Measurements from ENCODE around the gene STON2. TPM values are rescaled to one million over a fixed set of nuclear protein-coding genes. Genes with fewer than 3 reads are reported as not detected.

STON2 gene
- total and polyA plus RNA-seq, 8 donors = 0.76 to 4.6 (median 1.8) TPM

DNA sequence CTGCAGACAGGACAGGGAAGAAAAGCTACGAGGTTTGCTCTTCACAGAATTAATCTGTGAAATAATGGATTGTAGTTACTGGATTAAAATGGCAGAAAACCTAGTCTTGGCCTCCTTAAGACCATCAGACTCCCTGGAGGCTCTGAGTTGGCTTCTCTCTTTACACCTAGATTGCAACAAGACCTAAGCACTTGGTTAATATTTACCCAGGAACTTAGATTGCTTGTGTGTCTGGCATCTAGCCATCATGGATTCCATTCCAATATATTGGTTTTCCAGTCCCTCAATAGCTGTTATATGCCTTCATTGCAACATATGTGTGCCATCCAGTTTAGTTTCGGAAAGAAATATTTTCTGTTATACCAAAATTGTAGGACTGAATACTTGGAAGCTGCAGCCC lies 177.4 kb downstream of the STON2 start:
- no peak for ATAC-seq
- intact Hi-C loops (cut with DNase I) = no loop called here
- Histone ChIP-seq H3K27me3 (no peaks in the 10 kb centered on the region), H3K36me3 (no peaks in the 10 kb centered on the region), H3K4me3 (no peak overlapping the region), H3K9me3 (no peaks in the 10 kb centered on the region), H3K4me1 (peaks cover 19 to 29% (median 26%) of the 10 kb centered on the region in 3 donors), H3K27ac (peak overlapping the region in 1 of 4 donors; percentile 99)
- 41 to 49% methylated on average over 2 of the region's 2 CpGs for WGBS, 2 donors
- peak in 2 of 6 donors; percentile 32 to 44 for DNase-seq
- FAIRE-seq = no peak
- no peak for TF ChIP-seq CTCF (IDR thresholded peaks at IDR 0.05)

GRCh38 chr14:81222126-81222525 lies 178.0 kb downstream of the STON2 start:
- ATAC-seq (no peak), DNase-seq (no peak), FAIRE-seq (no peak)
- no peaks in the 10 kb centered on the region for H3K36me3 ChIP-seq
- H3K4me1 ChIP-seq = peaks cover 19 to 34% (median 32%) of the 10 kb centered on the region in 3 donors
- H3K9me3 ChIP-seq = no peaks in the 10 kb centered on the region
- intact Hi-C loops (cut with DNase I) = no loop called here
- 55 to 61% methylated on average over 5 of the region's 5 CpGs for WGBS, 2 donors
- H3K27ac ChIP-seq = peak overlapping the region in 3 of 4 donors; percentile 98 to 100 (median 99)
- peak overlapping the region in 1 of 4 donors; percentile 71 for H3K4me3 ChIP-seq
- TF ChIP-seq CTCF (IDR thresholded peaks at IDR 0.05) = no peak
- H3K27me3 ChIP-seq = no peaks in the 10 kb centered on the region

GRCh38 chr14:81221579-81222102 lies 178.5 kb downstream of the STON2 start:
- 14% methylated on average over 16 of the region's 16 CpGs for WGBS, 2 donors
- no peaks in the 10 kb centered on the region for H3K27me3 ChIP-seq
- H3K4me3 ChIP-seq = peak overlapping the region; percentile 0 to 79 (median 68)
- H3K4me1 ChIP-seq = peaks cover 19 to 37% (median 34%) of the 10 kb centered on the region in 3 donors
- no peak for TF ChIP-seq CTCF (IDR thresholded peaks at IDR 0.05)
- H3K27ac ChIP-seq = peak overlapping the region; percentile 98 to 100 (median 100)
- no peaks in the 10 kb centered on the region for H3K36me3 ChIP-seq
- ATAC-seq (no peak), FAIRE-seq (no peak), DNase-seq (no peak)
- no peaks in the 10 kb centered on the region for H3K9me3 ChIP-seq
- intact Hi-C loops (cut with DNase I) = no loop called here

DNA sequence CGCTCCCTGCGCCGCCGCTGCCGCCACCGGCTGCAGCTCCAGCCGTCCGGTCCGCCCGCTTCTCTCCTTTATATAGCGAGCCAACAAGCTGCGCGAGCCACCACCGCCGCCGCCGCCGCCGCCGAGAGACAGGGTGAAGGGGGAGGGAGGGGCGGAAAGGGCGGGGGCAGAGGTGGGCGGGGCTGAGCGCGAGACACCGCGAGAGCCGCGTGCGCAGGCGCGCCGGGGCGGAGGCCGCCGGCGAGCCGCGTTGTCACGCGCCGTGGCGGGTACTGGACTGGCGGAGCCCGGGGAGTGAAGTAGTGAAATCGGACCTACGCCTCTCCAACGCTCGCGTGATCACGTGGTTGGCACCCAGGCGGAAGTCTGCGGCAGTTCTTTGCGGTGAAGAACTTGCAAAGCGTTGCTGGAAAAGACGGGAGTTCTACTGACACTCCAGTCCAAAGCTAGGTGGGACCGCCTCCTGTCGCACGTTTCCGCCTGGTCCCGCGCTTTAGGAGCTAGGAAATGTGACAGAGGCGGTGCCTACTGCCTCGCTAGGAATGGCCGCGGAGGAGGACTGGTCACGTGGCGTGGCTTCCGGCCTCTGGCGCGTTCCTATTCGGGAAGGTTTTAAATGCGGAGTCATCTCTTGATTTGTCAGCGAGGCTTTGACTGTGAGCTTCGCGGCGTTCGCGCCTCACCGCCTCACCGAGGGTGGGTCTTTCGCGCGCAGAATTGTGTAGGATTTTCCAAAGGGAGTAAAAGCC lies 179.1 kb downstream of the STON2 start, which contains the start of gene GTF2A1:
TSS of gene GTF2A1 (minus strand) at position 130 of the 749 bp plus-strand sequence. CDS start 441 bp downstream, outside the sequence.
- no peak for TF ChIP-seq CTCF (IDR thresholded peaks at IDR 0.05)
- DNase-seq = peak; percentile 96 to 98 (median 96)
- intact Hi-C loops (cut with DNase I) = no loop called here
- peaks cover 0 to 2% (median 0%) of the 10 kb centered on the region in 3 donors for H3K36me3 ChIP-seq
- peak within 1 kb of the TSS; percentile 98 to 100 (median 100) for H3K27ac ChIP-seq
- peaks cover 19 to 37% (median 34%) of the 10 kb centered on the region in 3 donors for H3K4me1 ChIP-seq
- FAIRE-seq = no peak
- ATAC-seq = peak; percentile 80 to 90 (median 88)
- no peaks in the 10 kb centered on the region for H3K27me3 ChIP-seq
- 0% methylated on average over 78 to 84 of the region's 84 CpGs for WGBS, 2 donors
- H3K4me3 ChIP-seq = peak within 1 kb of the TSS; percentile 53 to 79 (median 68)
- H3K9me3 ChIP-seq = no peaks in the 10 kb centered on the region

- intact Hi-C loops (cut with DNase I) = no loop called here
- no peaks in the 10 kb centered on the region for H3K9me3 ChIP-seq
- no peak for TF ChIP-seq CTCF (IDR thresholded peaks at IDR 0.05)
- peak overlapping the region; percentile 98 to 100 (median 100) for H3K27ac ChIP-seq
- H3K36me3 ChIP-seq = peaks cover 0 to 7% (median 0%) of the 10 kb centered on the region in 3 donors
- ATAC-seq = no peak
- H3K27me3 ChIP-seq = no peaks in the 10 kb centered on the region
- no peak for DNase-seq
- 0% methylated on average over 10 to 13 of the region's 13 CpGs for WGBS, 2 donors
- H3K4me1 ChIP-seq = peaks cover 19 to 37% (median 34%) of the 10 kb centered on the region in 3 donors
- peak overlapping the region; percentile 50 to 79 (median 68) for H3K4me3 ChIP-seq
- no peak for FAIRE-seq
Measured at GRCh38 chr14:81220580-81220829, 179.6 kb downstream of the STON2 start.
